HL-60 (cell line): ENCODE data around the gene ADIRF.
"Not testable (repeated sequence)": the region's sequence is repeated elsewhere in the genome, so short reads cannot be mapped to it uniquely, and the experiment has no call there.

Experiments
- DNase-seq, 2 experiments: peaks; one replicate each; pipeline ENCODE4 v3.0.0-alpha.2; 2010 to 2020; ENCODE audit warnings: low read depth in 1 of 2, low spot score in 1 of 2
- H3K27ac ChIP-seq: fragments of 250-450 bp; sonication (Bioruptor Pico); replicated peaks from 2 replicates; pipeline ENCODE4 v1.5.1; 2020; ENCODE audit warnings: mild to moderate bottlenecking, moderate library complexity
- H3K27me3 ChIP-seq: fragments of 250-450 bp; sonication (Bioruptor Pico); 2 replicates; pipeline ENCODE4 v1.5.1; 2021; ENCODE audit warnings: mild to moderate bottlenecking, moderate library complexity; ENCODE audit not compliant: insufficient read depth, poor library complexity, severe bottlenecking
- H3K4me3 ChIP-seq: replicated peaks from 2 replicates; pipeline ENCODE4 v1.5.1; 2011; ENCODE audit warnings: mild to moderate bottlenecking, control low read depth, low read length; ENCODE audit not compliant: insufficient read depth
- CTCF ChIP-seq: IDR thresholded peaks from one replicate; pipeline ENCODE4 v1.5.1; 2011; ENCODE audit warnings: low read length, control low read depth, inconsistent platforms; ENCODE audit not compliant: insufficient read depth
- GABPA ChIP-seq: IDR thresholded peaks from 2 replicates; pipeline ENCODE4 v1.6.1; 2012; ENCODE audit warnings: low read depth
- POLR2AphosphoS5 ChIP-seq: IDR thresholded peaks from 2 replicates; pipeline ENCODE4 v1.6.1; 2012; ENCODE audit warnings: low read depth
- REST ChIP-seq: IDR thresholded peaks from 2 replicates; pipeline ENCODE4 v1.6.1; 2012; ENCODE audit warnings: low read depth; ENCODE audit not compliant: insufficient replicate concordance
- SPI1 ChIP-seq: IDR thresholded peaks from 2 replicates; pipeline ENCODE4 v1.6.1; 2012; ENCODE audit warnings: low read depth, mild to moderate bottlenecking, borderline replicate concordance

Gene ADIRF

GRCh38 chr10:86951184-86951761 lies 17.0 kb upstream of the ADIRF start:
- Histone ChIP-seq H3K4me3 (no peak overlapping the region), H3K27me3 (no peaks in the 10 kb centered on the region), H3K27ac (no peak overlapping the region)
- DNase-seq, result no peak
- TF ChIP-seq POLR2AphosphoS5, result no peak
- no peak for TF ChIP-seq GABPA
- TF ChIP-seq REST, result no peak
- TF ChIP-seq CTCF, result no peak
- TF ChIP-seq SPI1, result no peak

GRCh38 chr10:86952106-86952505 lies 16.2 kb upstream of the ADIRF start:
- Histone ChIP-seq H3K27ac (no peak overlapping the region), H3K4me3 (no peak overlapping the region), H3K27me3 (no peaks in the 10 kb centered on the region)
- TF ChIP-seq POLR2AphosphoS5, result no peak
- TF ChIP-seq REST, result no peak
- TF ChIP-seq CTCF, result no peak
- TF ChIP-seq SPI1, result no peak
- TF ChIP-seq GABPA, result no peak
- no peak for DNase-seq

GRCh38 chr10:86952697-86953096 lies 15.6 kb upstream of the ADIRF start:
- H3K4me3 ChIP-seq, DNase-seq, H3K27me3 ChIP-seq, H3K27ac ChIP-seq: not testable (repeated sequence)

GRCh38 chr10:86953747-86954680 lies 14.3 kb upstream of the ADIRF start:
- TF ChIP-seq SPI1 (no peak), CTCF (no peak), POLR2AphosphoS5 (no peak), GABPA (no peak)
- no peak overlapping the region for H3K27ac ChIP-seq
- H3K4me3 ChIP-seq, result no peak overlapping the region
- no peaks in the 10 kb centered on the region for H3K27me3 ChIP-seq
- no peak for DNase-seq
